HG02610 (cell line): ENCODE measurements around the gene CCNL2.
"Not testable (repeated sequence)": the region's sequence is repeated elsewhere in the genome, so short reads cannot be mapped to it uniquely, and the experiment has no call there.

ENCODE experiments used
- ATAC-seq: cut with Tn5 transposase; IDR thresholded peaks from one replicate; pipeline ENCODE4 v1.9.1; 2021; ENCODE audit warnings: mild to moderate bottlenecking, moderate library complexity; ENCODE audit not compliant: unreplicated experiment

Gene CCNL2

DNA sequence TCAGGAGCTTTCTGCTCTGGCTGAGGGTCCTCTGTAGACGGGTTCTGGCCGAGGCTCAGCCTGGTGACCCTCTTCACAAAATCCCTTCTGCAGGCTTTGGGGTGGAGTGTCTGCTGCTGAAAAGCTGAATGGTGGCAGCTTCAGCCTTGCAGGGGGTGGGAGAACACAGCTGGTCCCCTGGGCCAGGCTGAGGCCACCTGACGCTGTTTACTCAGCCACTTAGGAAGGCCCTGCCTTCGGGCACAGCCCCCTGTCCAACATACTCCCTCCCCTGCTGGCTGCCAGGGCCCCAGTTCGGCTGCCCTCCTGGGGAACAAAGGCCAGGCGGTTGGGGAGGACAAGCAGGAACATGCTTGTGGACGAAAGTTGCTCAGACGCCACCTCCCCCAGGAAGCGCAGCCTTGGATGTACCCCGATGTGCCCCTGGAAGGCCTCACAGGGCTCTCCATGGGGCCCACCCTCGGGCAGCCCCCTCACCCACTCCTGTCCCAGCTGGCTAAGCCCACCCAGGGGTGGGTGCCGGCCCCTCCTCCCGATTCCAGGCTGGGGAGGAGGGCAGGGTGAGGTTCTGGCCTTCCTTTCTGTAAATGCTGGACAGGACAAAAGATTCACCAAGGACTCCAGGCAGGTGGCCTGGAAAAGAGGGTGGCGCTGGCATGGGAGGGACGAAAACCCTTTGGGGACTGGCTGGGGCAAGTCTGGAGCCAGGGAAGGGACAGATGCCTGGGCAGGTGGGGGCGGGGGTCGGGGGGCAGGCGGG, 22.2 kb upstream of the CCNL2 start, which contains the start of gene ANKRD65:
Gene ANKRD65 (minus strand): TSS at position 130 of the 760 bp plus-strand sequence. CDS start 271 bp downstream, outside the sequence.
- ATAC-seq = no peak

DNA sequence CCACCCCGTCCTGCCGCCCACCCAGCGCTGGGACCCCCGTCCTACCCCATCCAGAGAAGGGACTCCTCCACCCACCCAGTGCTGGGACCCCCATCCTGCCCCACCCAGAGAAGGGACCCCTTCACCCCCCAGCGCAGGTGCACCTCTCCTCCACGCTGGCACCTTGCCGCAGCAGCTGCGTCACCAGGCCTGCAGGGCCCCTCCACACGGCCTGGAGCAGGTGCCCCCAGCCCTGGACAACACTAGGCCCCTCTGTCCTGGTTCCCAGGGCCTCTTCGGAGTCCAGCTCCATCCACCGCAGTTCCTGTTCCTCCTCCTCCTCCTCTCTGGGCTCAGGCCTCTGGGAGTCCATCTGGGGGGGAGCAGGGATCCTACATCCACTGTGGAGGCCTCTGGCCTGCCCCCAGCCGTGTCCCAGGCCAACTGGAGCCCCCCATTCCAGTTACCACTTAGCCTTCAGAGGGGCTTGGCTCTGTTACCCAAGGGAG, 21.6 kb upstream of the CCNL2 start:
- no peak for ATAC-seq

DNA sequence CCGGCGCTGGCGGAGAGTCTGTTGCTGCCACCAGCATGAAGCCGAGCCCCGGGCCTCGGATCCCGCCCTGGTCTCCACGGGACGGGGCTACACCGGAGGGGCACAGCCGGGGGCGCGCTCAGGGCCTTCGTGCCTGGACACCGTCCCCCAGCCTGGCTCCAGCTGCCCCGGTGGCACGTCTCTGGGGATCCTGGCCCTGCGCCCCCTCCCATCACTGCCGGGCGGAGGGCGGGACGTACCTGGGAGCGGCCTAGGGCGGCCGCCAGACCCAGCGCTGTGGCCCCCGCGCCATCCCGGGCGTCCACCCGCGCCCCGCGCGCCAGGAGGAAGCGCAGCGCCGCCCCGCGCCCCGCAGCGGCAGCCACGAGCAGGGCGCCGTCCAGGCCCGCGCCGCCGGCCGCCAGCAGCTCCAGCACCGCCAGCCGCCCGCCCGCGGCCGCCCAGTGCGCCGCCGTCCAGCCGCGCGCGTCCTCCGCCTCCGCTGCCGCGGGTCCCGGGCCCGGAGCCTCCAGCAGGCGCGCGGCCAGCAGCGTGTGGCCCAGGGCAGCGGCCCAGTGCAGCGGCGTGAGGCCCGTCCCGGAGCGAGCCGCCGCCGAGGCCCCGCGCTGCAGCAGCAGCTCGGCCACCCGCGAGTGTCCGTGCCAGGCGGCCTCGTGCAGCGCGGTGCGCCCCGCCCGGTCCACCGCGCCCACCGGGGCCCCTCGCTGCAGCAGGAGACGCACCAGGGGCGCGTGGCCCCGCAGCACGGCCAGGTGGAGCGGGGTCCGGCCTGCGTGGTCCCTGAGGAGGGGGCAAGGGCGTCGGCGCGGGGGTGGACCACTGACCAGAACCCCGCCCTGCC, 20.9 kb upstream of the CCNL2 start:
- no peak for ATAC-seq

DNA sequence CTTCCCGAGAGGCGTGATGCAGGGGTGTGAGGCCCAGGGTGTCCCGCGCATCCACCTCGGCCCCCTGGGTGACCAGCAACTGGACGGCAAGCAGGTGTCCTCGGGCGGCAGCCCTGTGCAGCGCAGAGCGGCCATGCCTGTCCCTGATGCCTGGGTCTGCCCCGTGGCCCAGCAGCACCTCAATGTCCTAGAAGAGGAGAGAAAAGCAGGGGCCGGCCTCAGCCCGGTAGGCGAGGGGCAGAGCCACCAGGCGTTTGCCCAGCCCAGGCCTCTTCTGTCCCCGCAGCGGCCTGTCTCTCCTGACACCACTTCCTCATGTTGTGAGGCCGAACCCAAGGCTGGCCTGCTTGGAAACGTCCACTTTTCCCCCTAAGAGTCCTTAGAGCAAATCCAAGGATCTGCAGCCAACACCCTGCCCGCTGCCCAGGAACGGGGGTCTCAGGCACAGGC, 20.3 kb upstream of the CCNL2 start:
- ATAC-seq = no peak

DNA sequence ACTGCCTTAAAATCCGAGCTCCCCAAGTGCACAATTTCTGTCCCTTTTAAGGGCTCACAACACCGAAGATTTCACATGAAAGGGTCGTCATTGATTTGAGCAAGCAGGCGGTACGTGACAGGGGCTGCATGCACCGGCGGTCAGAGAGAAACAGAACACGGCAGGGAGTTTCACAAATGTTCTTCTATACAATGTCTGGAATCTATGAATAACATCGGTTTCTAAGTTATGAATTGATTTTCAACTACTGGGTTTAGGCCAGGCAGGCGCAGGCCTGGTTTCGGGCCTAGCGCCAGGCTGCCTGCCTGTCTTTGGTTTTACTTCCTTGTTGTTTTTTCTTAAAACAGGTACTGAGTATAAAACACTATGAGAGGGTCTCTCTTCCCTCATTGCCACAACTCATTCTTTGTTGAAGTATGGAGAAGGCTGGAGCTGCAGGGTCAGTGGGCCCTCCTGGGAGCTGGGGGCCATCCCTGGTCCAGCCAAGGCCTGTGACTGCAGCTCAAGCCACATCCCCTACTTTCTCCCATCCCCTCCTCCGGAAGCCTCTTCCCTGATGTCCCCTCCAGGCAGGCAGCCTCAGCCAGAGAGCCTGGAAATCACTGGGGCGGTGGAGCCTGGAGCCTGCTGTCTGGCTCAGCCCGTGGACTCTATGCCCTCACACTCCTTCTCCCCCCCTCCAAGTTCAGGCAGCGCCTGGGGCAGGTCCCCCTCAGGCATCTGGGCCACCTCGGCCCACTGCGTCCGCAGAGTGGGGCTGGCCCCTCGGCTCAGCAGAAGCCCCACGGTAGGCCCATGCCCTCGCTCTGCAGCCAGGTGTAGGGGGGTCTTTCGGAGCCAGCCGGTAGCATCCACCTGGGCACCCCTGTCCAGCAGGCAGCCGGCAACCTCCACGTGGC, 19.6 kb upstream of the CCNL2 start:
- ATAC-seq = no peak

DNA sequence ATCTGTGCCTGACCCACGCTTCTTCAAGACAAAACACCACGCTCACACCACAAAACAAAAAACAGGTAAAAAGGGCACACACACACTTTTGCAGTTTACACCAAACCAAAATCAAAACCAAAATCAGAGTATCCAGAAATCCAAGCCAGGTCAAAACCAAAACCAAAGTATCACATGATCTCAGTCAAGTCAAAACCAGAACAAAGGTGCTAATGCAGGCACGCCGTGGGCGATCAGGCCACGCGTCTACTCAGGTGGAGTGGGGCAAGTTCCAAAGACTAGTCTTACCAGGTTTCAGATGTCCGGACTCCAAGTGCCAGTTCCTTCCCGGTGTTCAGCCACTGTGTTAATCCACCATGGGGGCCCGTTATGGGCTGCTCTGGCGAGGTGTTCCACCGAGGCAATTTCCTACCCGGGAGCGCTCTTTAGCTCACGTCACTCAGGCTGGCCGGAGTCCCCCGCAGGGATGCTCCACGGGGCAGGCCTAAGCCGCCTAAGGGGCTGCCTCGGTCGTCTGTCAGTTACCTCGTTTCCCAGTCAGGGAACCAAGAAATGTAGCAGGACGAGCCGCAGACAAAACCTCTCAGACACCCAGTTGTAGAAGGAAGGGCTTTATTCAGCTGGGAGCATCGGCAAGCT, 18.8 kb upstream of the CCNL2 start:
- not testable (repeated sequence) for ATAC-seq

DNA sequence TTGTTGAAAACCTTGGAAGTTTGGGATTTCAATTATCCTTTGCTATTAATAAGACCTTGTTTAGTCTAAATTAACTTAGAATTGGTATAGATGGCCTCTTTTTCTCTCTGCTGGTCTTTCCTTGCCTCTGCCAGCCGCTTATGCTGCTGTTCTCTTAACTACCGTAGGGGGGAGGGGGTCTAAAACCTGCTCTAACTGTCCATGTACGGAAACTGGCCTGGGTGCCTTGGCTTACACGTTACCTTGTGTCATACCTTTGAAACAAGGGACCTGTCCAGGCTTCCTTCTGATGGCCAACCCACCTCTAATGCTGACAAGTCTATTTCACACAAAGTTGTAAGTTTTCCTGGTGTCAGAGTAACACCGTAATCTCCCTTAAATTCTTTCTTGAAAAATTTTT, 18.3 kb upstream of the CCNL2 start:
- ATAC-seq = not testable (repeated sequence)

DNA sequence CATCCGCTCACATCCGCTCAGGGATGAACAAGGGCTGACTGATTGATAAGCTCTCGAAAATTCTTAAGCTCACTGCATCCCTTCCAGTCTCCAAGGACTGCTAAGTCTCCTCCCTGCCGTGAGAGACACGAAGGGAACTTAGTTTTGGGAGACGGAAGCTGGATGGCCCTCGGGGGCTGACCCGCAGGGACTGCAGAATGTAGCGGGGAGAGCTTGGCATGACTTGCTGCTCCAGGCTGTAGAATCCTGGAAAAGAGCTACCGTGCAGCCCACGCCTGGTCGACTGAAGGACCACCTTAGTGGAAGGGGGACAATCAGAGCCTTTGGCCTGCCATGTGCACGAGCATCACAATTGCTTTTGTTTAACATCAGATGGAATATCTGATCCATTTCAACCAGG, 16.6 kb upstream of the CCNL2 start:
- ATAC-seq = no peak

DNA sequence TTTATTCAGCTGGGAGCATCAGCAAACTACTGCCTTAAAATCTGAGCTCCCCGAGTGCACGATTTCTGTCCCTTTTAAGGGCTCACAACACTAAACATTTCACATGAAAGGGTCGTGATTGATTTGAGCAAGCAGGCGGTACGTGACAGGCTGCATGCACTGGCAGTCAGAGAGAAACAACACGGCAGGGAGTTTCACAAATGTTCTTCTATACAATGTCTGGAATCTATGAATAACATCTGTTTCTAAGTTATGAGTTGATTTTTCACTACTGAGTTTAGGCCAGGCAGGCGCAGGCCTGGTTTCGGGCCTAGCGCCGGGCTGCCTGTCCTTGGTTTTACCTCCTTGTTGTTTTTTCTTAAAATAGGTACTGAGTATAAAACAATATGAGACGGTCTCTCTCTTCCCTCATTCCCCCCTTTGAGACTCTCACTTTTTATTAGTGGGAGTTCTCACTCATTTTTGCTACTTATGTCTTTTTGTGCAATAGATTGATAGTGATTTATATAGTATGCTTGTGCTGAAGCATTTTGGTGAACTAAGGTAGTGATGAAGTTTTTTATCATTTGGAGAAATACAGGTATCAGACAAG, 13.3 kb upstream of the CCNL2 start:
- not testable (repeated sequence) for ATAC-seq

DNA sequence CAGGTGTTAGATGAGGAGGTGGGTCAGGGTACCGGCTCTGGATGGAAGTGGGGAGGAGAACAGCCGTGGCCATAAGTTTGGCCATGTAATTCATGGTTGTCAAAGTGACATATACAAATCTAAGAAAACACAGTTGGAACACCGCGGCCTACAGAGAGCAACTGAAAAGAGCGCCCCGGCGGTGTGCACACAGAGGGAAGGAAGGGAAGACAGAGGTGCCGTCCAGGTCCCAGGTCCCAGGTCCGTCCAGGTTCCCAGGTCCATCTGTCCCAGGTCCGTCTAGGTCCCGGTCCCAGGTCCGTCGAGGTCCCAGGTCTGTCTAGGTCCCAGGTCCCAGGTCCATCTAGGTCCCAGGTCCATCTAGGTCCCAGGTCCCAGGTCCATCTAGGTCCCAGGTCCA, 12.5 kb upstream of the CCNL2 start:
- ATAC-seq = no peak

DNA sequence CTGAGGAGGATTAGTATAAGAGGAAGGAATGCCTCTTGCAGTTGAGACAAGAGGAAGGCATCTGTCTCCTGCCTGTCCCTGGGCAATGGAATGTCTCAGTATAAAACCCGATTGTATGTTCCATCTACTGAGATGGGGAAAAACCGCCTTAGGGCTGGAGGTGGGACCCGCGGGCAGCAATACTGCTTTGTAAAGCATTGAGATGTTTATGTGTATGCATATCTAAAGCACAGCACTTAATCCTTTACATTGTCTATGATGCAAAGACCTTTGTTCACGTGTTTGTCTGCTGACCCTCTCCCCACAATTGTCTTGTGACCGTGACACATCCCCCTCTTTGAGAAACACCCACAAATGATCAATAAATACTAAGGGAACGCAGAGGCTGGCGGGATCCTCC, 11.1 kb upstream of the CCNL2 start:
- ATAC-seq = not testable (repeated sequence)

DNA sequence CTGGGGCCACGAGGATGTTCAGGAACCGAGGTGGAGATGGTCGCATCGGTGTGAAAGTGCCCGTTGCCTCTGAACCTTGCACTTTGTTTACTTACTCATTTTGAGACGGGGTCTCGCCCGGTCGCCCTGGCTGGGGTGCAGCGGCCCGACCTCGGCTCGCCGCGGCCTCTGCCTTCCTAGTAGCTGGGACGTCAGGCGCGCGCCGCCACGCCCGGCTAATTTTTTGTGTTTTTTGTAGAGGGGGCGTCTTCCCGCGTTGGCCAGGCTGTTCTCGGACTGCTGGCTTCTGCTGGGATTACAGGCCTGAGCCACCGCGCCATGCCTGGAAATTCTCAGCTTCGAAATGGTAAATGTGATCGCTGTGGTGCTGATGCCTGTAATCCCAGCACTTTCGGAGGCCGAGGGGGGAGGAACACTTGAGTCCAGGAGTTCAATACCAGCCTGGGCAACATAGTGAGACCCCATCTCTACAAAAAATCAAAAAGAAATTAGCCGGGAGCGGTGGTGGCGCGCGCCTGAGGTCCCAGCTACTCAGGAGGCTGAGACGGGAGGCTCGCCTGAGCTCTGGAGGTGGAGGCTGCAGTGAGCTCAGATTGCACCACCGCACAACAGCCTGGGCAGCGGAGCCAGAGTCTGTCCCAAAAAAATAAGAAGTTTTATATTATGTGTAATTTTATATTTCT, 8.6 kb upstream of the CCNL2 start:
- peak; percentile 10 for ATAC-seq

DNA sequence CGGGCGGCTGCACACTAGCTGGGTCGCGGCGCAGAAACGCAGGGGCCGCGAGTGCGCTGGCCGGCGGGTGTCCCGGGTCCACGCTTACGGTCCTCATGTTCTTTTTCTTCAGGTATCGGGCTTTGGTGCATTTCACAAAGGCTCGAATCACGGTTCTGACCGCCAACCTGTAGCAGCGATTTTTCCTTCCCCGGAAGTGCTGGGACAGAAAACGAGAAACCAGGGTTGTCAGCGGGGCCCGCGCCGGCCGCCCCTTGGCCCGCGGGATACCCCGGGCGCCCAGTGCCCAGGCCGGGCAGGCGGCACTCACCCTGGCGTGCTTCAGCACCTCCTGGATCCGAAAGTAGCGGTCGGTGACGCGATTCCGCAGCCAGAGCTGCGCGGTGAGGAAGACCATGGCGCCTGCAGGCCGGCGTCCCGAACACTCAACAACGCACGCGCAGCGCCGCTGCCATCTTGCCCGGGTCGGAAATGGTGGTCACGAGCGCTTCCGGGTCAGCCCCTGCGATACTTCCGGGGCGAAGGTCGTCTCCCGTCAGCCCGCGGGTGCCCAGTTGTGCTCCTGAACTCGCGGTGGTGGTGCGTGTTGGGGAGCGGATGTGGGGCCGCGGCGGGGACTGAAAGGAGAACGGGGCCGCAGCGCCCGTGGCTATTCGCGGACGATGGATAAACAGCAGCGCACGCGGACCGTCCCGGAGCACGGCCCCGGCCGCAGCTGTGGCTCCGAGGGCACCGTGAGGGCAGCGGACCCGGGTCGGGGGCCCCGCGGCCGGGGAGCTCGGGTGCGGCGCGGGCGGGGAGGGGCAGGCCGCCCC, 7.9 kb upstream of the CCNL2 start, which contains the start of gene MRPL20:
Gene MRPL20 (minus strand): TSS at position 473 of the 815 bp plus-strand sequence. CDS start 76 bp downstream, at position 397.
- peak; percentile 88 for ATAC-seq

DNA sequence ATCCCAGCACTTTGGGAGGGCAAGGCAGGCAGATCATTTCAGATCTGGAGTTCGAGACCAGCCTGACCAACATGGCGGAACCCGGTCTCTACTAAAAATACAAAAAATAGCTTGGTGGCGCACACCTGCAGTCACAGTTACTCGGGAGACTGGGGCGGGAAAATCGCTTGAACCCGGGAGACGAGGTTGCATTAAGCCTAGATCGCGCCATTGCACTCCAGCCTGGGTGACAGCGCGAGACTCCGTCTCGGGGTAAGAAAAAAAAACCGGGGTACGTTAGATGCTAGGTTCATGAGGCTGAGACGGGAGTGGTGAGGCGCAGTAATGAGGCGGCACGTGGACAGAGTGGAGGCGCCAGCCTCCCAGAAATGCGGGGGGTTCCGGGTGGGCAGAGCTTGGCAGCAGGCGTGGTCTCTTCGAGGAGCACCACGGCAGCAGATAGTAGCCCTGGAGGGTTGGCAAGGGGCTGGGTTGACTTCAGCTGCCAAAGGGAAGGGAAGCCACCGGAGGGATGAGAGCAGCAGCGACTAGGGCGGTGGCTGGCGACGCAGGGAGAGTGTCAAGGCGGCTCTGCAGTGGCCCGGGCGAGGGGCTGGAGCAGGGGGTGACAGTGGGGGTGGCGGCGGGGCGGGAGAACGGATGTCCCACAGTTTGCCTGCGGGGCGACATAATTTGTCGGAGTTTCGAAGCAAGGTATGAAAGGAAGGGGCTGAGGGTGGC, 7.1 kb upstream of the CCNL2 start:
- no peak for ATAC-seq

DNA sequence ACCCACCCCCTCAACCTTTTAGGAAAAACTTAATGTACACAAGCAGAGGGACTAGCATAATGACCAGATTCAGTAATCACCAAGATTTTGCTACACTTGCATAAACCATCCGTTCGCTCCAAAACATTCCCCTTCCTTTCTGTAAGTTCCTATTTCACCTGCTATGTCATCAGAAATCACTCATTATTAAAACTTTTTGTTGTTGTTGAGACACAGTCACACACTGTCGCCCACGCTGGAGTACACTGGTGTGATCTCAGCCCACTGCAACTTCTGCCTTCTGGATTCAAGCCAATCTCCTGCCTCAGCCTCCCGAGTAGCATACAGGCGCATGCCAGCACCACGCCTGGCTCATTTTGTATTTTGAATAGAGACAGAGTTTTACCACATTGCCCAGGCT, 4.5 kb upstream of the CCNL2 start:
- no peak for ATAC-seq

DNA sequence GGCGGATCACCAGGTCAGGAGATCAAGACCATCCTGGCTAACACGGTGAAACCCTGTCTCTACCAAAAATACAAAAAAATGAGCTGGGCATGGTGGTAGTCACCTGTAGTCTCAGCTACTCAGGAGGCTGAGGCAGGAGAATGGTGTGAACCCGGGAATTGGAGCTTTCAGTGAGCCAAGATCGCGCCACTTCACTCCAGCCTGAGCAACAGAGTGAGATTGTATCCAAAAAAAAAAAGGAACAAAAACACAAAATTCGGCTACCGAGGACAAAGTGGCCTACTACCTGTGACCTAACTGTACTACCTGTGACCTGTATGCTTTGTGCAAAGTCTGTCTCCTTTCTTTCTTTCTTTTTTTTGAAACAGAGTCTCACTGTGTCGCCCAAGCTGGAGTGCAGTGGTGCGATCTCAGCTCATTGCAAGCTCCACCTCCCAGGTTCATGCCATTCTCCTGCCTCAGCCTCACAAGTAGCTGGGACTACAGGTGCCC, 3.8 kb upstream of the CCNL2 start:
- not testable (repeated sequence) for ATAC-seq

DNA sequence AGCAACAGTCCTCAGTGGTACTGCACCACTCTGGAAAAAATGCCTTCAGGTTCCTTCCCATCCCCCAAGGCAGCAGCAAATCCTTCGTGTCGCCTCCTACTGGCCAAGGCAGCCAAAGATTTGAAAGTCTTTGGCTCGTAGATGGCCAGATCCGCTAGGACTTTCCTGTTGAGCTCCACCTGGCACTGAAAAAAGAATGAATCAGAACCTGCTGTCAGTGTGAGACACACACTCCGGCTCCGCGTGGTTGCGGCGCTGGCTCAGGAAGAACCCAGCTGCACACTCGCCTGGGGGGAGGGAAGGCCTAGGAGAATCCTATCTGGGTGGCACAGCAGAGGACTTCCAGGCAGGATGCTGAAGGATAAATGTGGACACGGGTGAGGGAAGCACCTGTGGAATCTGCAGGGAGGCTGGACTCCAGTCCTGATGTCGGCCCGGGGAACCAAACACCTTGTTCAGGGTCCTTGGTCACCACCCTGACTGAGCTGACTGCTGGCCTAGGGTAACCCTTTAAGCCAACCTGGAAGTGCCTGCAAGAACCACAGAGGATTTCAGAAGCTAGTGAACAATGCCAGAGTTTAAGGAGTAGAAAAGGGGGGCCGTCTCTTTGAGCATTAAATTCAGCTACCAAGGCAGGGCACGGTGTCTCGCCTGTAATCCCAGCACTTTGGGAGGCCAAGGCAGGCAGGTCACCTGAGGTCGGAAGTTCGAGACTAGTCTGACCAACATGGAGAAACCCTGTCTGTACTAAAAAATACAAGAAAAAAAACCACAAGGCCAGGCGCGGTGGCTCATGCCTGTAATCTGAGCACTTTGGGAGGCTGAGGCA, 3.2 kb upstream of the CCNL2 start:
- no peak for ATAC-seq
